ENCODE results near the gene SH3BP2. TPM values are rescaled to one million over a fixed set of nuclear protein-coding genes. Genes with fewer than 3 reads are reported as not detected.

The SH3BP2 gene
- total RNA-seq, 1 donor from 2014 or later = 43.2 TPM

DNA sequence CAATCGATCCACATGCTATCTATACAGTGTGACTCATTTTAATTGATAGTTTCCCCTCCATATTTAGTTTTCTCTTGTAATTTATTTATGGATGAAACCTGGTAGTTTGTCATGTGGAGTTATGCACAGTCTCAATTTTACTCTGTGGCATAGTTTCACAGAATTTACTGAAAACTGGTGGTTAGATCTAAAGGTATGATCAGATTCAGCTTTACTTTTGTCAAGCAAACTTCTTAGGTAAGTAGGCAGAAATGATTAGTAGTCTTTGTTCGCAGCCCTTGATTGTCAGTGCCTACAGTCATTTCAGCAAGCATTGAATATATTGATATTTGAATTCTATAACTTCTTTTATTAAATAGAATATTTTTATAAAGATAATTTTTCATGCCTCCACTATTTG lies 53.3 kb downstream of the SH3BP2 start:
- Mint-ChIP-seq H3K27ac (peak overlapping the region; percentile 94), H3K9me3 (no peaks in the 10 kb centered on the region), H3K27me3 (no peaks in the 10 kb centered on the region), H3K4me3 (peak overlapping the region; percentile 96), H3K4me1 (peaks cover 76% of the 10 kb centered on the region), H3K36me3 (ENCODE audit: low read depth) (peaks cover 9% of the 10 kb centered on the region)
- TF ChIP-seq, protein P1, sequence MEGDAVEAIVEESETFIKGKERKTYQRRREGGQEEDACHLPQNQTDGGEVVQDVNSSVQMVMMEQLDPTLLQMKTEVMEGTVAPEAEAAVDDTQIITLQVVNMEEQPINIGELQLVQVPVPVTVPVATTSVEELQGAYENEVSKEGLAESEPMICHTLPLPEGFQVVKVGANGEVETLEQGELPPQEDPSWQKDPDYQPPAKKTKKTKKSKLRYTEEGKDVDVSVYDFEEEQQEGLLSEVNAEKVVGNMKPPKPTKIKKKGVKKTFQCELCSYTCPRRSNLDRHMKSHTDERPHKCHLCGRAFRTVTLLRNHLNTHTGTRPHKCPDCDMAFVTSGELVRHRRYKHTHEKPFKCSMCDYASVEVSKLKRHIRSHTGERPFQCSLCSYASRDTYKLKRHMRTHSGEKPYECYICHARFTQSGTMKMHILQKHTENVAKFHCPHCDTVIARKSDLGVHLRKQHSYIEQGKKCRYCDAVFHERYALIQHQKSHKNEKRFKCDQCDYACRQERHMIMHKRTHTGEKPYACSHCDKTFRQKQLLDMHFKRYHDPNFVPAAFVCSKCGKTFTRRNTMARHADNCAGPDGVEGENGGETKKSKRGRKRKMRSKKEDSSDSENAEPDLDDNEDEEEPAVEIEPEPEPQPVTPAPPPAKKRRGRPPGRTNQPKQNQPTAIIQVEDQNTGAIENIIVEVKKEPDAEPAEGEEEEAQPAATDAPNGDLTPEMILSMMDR (IDR thresholded peaks at IDR 0.05) = no peak
- CTCF ChIA-PET = interaction anchor here (1.2 kb wide), 1 partner anchor 12 kb away, joined by 3 read pairs; no protein-coding TSS in a partner anchor
- POLR2A ChIA-PET = interaction anchor here (1.2 to 2.2 kb wide), 2 partner anchors 11 to 60 kb away, joined by 12 to 15 read pairs; no protein-coding TSS in a partner anchor
- no peak for DNase-seq
- intact Hi-C loops (cut with micrococcal nuclease) = loop anchor here (5.0 kb wide), 2 partner anchors 36 to 154 kb away; no protein-coding TSS in a partner anchor
- no peak for ATAC-seq (ENCODE audit: low read depth)

DNA sequence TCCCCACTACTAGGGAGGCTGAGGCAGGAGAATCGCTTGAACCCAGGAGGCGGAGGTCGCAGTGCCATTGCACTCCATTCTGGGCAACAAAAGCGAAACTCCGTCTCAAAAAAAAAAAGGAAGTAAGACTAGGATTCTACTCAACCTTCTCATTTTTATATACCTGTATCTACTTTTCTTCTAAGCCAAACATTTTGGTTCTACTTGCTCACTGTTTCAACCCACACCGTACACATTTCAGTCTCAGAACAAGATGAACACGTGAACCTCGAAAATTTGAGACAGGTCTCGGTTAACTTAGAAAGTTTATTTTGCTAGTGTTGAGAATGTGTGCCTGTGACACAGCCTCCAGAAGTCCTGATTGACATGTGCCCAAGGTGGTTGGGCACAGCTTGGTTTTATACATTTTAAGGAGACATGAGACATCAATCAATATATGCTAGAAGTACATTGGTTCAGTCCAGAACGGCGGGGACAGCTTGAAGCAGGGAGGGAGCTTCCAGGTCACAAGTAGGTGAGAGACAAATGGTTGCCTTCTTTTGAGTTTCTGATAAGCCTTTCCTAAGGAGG lies 54.5 kb downstream of the SH3BP2 start:
- DNase-seq = no peak
- TF ChIP-seq, protein P1 (IDR thresholded peaks at IDR 0.05) = no peak
- Mint-ChIP-seq H3K36me3 (ENCODE audit: low read depth) (peaks cover 9% of the 10 kb centered on the region), H3K4me1 (peaks cover 86% of the 10 kb centered on the region), H3K4me3 (peak overlapping the region; percentile 64), H3K9me3 (no peaks in the 10 kb centered on the region), H3K27ac (peak overlapping the region; percentile 88), H3K27me3 (no peaks in the 10 kb centered on the region)
- intact Hi-C loops (cut with micrococcal nuclease) = loop anchor here (1.0 to 5.0 kb wide), 3 partner anchors 9 to 155 kb away; no protein-coding TSS in a partner anchor
- ATAC-seq (ENCODE audit: low read depth) = no peak
- ChIA-PET POLR2A (interaction anchor here (0.5 to 1.2 kb wide), 5 partner anchors 12 to 191 kb away, joined by 3 to 12 read pairs (median 4); no protein-coding TSS in a partner anchor), CTCF (interaction anchor here (0.9 to 1.2 kb wide), 2 partner anchors 13 to 14 kb away, joined by 3 read pairs; no protein-coding TSS in a partner anchor)

DNA sequence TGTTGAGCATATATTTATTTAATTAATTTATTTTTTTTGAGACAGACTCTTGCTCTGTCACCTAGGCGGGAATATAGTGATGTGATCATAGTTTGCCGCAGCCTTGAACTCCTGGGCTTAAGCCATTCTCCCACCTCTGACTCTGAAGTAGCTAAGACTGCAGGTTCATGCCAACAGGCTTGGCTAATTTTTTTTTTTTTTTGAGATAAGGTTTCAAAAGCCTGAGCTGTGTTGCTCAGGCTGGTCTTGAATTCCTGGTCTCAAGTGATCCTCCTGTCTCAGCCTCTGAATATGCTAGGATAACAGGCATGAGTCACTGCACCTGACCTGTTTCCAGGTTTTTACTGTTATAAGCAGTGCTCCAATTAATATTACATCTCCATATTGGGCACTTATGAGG lies 55.6 kb downstream of the SH3BP2 start:
- ATAC-seq (ENCODE audit: low read depth) (no peak), DNase-seq (no peak)
- Mint-ChIP-seq H3K4me3 (no peak overlapping the region), H3K27ac (no peak overlapping the region), H3K4me1 (peaks cover 85% of the 10 kb centered on the region), H3K9me3 (no peaks in the 10 kb centered on the region), H3K27me3 (no peaks in the 10 kb centered on the region), H3K36me3 (ENCODE audit: low read depth) (peaks cover 13% of the 10 kb centered on the region)
- ChIA-PET POLR2A (interaction anchor here (0.5 to 5.1 kb wide), 4 partner anchors 11 to 254 kb away, joined by 3 to 29 read pairs (median 4); no protein-coding TSS in a partner anchor), CTCF (interaction anchor here (1.1 kb wide), 1 partner anchor 85 kb away, joined by 3 read pairs; no protein-coding TSS in a partner anchor)
- intact Hi-C loops (cut with micrococcal nuclease) = loop anchor here (5.0 kb wide), 2 partner anchors 34 to 156 kb away; no protein-coding TSS in a partner anchor
- TF ChIP-seq, protein P1 (IDR thresholded peaks at IDR 0.05) = no peak

DNA sequence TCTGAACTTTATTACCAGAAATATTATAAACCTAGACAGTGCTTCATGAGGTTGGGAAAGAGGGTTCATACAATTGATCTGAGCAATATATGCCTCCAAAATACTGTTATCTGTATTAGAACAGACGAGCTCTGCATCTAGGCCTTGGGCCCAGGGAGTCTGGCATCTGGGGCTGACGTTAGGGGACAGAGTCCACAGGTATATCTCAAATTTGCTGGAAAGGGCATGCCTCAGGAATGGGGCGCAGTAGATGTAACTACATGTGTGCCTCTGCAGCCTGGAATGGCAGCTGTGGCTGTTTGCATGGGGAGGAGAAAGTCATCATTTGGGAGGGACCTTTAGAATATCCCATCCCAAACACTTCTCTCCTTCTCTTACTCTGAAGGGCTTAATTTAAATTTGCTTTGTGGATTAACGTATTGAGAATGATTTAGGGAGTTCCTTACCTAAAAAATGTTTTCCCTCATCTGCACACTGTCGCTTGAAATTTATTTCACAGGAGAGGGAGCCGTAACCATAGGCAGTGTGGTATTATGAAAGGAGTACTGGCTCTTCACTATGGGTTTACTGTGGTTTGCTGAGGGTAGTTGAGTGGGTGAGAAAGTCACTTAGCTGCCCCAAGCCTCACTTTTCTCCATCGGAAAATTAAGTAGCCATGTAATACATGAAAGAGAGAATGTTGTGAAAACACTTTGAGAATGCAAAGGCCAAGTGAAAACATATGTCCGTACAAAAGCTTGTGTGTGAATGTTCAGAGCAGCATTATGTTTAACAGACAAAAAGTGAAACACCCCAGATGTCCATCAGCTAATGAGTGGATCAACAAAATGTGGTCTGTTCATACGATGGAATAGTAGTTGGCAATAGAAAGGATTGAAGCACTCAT lies 56.6 kb downstream of the SH3BP2 start:
- POLR2A ChIA-PET = interaction anchor here (5.1 kb wide), 1 partner anchor 15 kb away, joined by 29 read pairs; no protein-coding TSS in a partner anchor
- no peaks in the 10 kb centered on the region for H3K9me3 Mint-ChIP-seq
- peaks cover 16% of the 10 kb centered on the region for H3K36me3 Mint-ChIP-seq (ENCODE audit: low read depth)
- H3K27me3 Mint-ChIP-seq = no peaks in the 10 kb centered on the region
- no peak for ATAC-seq (ENCODE audit: low read depth)
- no peak for DNase-seq
- intact Hi-C loops (cut with micrococcal nuclease) = loop anchor here (2.0 to 5.0 kb wide), 3 partner anchors 33 to 157 kb away; no protein-coding TSS in a partner anchor
- H3K4me1 Mint-ChIP-seq = peaks cover 94% of the 10 kb centered on the region
- TF ChIP-seq, protein P1 (IDR thresholded peaks at IDR 0.05) = no peak
- CTCF ChIA-PET = interaction anchor here (0.8 kb wide), 1 partner anchor 68 kb away, joined by 3 read pairs; no protein-coding TSS in a partner anchor
- H3K27ac Mint-ChIP-seq = peak overlapping the region; percentile 60
- no peak overlapping the region for H3K4me3 Mint-ChIP-seq

Measured in activated B cell treated with CpG ODN at 0.5 μM for 24 hours (primary cell).